ENCODE results near the gene TMEM59L. TPM values are rescaled to one million over a fixed set of nuclear protein-coding genes. Genes with fewer than 3 reads are reported as not detected.

TMEM59L gene
- total RNA-seq, 1 donor from 2014 or later, result 0.11 TPM

GRCh38 chr19:18660051-18660910, 47.6 kb downstream of the TMEM59L start:
- no peaks in the 10 kb centered on the region for H3K9me3 Mint-ChIP-seq
- Histone ChIP-seq H3K9ac (no peak overlapping the region), H3K9me3 (ENCODE audit: low read depth) (no peaks in the 10 kb centered on the region), H3K4me3 (no peak overlapping the region), H3K36me3 (no peaks in the 10 kb centered on the region), H3K27me3 (no peaks in the 10 kb centered on the region), H4K20me1 (ENCODE audit: low read depth) (peaks cover 81% of the 10 kb centered on the region), H3K79me2 (ENCODE audit: low read depth) (no peaks in the 10 kb centered on the region), H3F3A (ENCODE audit: low read depth) (no peaks in the 10 kb centered on the region), H3K27ac (no peak overlapping the region), H3K4me1 (peaks cover 16% of the 10 kb centered on the region), H2AFZ (replicated peaks) (no peak overlapping the region), H3K4me2 (no peak overlapping the region)
- DNase-seq (ENCODE audit: low spot score), result no peak
- H3K27me3 Mint-ChIP-seq (ENCODE audit: insufficient read depth, low read depth), result no peaks in the 10 kb centered on the region
- TF ChIP-seq EZH2phosphoT487 (IDR thresholded peaks at IDR 0.05), result no peak
- TF ChIP-seq EZH2 (IDR thresholded peaks at IDR 0.05), result no peak
- no peak for TF ChIP-seq CTCF (IDR thresholded peaks at IDR 0.05)
- peaks cover 49% of the 10 kb centered on the region for H3K4me1 Mint-ChIP-seq
- no peak overlapping the region for H3K4me3 Mint-ChIP-seq
- H3K27ac Mint-ChIP-seq, result no peak overlapping the region
- peaks cover 4% of the 10 kb centered on the region for H3K36me3 Mint-ChIP-seq

GRCh38 chr19:18660939-18661670, 48.4 kb downstream of the TMEM59L start:
- H4K20me1 ChIP-seq (ENCODE audit: low read depth), result peaks cover 73% of the 10 kb centered on the region
- H3K4me1 ChIP-seq, result peaks cover 16% of the 10 kb centered on the region
- Mint-ChIP-seq H3K9me3 (no peaks in the 10 kb centered on the region), H3K27me3 (ENCODE audit: insufficient read depth, low read depth) (no peaks in the 10 kb centered on the region), H3K36me3 (peaks cover 4% of the 10 kb centered on the region), H3K4me3 (peak overlapping the region; percentile 7), H3K27ac (no peak overlapping the region), H3K4me1 (peaks cover 44% of the 10 kb centered on the region)
- H3K27me3 ChIP-seq, result no peaks in the 10 kb centered on the region
- no peaks in the 10 kb centered on the region for H3K36me3 ChIP-seq
- H3F3A ChIP-seq (ENCODE audit: low read depth), result no peaks in the 10 kb centered on the region
- no peak overlapping the region for H3K27ac ChIP-seq
- no peak overlapping the region for H3K4me2 ChIP-seq
- H3K9me3 ChIP-seq (ENCODE audit: low read depth), result no peaks in the 10 kb centered on the region
- no peaks in the 10 kb centered on the region for H3K79me2 ChIP-seq (ENCODE audit: low read depth)
- DNase-seq (ENCODE audit: low spot score), result no peak
- TF ChIP-seq EZH2phosphoT487 (IDR thresholded peaks at IDR 0.05) (no peak), EZH2 (IDR thresholded peaks at IDR 0.05) (no peak), CTCF (IDR thresholded peaks at IDR 0.05) (no peak)
- H3K9ac ChIP-seq, result no peak overlapping the region
- H2AFZ ChIP-seq (replicated peaks), result no peak overlapping the region
- H3K4me3 ChIP-seq, result no peak overlapping the region

- Mint-ChIP-seq H3K4me1 (peaks cover 26% of the 10 kb centered on the region), H3K9me3 (no peaks in the 10 kb centered on the region), H3K4me3 (no peak overlapping the region), H3K36me3 (peaks cover 4% of the 10 kb centered on the region), H3K27me3 (ENCODE audit: insufficient read depth, low read depth) (no peaks in the 10 kb centered on the region), H3K27ac (peak overlapping the region; percentile 14)
- Histone ChIP-seq H3K27me3 (no peaks in the 10 kb centered on the region), H3K4me2 (no peak overlapping the region), H4K20me1 (ENCODE audit: low read depth) (peaks cover 54% of the 10 kb centered on the region), H3K9me3 (ENCODE audit: low read depth) (no peaks in the 10 kb centered on the region), H2AFZ (replicated peaks) (no peak overlapping the region), H3K36me3 (no peaks in the 10 kb centered on the region), H3K4me1 (peaks cover 7% of the 10 kb centered on the region), H3K4me3 (no peak overlapping the region), H3K79me2 (ENCODE audit: low read depth) (no peaks in the 10 kb centered on the region), H3F3A (ENCODE audit: low read depth) (no peaks in the 10 kb centered on the region), H3K27ac (no peak overlapping the region), H3K9ac (no peak overlapping the region)
- peak; percentile 59 for DNase-seq (ENCODE audit: low spot score)
- TF ChIP-seq EZH2phosphoT487 (IDR thresholded peaks at IDR 0.05) (no peak), CTCF (IDR thresholded peaks at IDR 0.05) (no peak), EZH2 (IDR thresholded peaks at IDR 0.05) (no peak)
These were observed 50.5 kb downstream of the TMEM59L start for GRCh38 chr19:18662972-18663732.

Measured in neural progenitor cell (in vitro differentiated cells).